ENCODE measurements around the gene PTGIR.
A peak's percentile ranks its signal among the peaks of the same experiment; 100 is the strongest.

The PTGIR gene

GRCh38 chr19:46573679-46574498 is 51.0 kb downstream of the PTGIR start:
- H3K9me3 ChIP-seq (ENCODE audit: control extremely low read depth in 1 of 5, control insufficient read depth in 4 of 5, insufficient read depth in 2 of 5, low read depth in 1 of 5, low read length in 4 of 5): no peaks in the 10 kb centered on the region
- H3K27me3 ChIP-seq (replicated peaks in 2 of 5; ENCODE audit: control insufficient read depth in 4 of 5, insufficient read depth in 5 of 5, low read length in 4 of 5): no peaks in the 10 kb centered on the region
- CTCF ChIA-PET: interaction anchor here (0.6 to 1.1 kb wide), 4 partner anchors 11 to 44 kb away, joined by 3 read pairs; no protein-coding TSS in a partner anchor
- no peak for DNase-seq
- H3K27ac ChIP-seq (ENCODE audit: insufficient read depth in 1 of 2, low read depth in 1 of 2, low read length in 2 of 2, poor library complexity in 1 of 2, severe bottlenecking in 2 of 2): no peak overlapping the region
- H3K4me3 ChIP-seq (ENCODE audit: control insufficient read depth in 1 of 7, extremely low read depth in 1 of 7, insufficient read depth in 4 of 7, low read depth in 2 of 7, low read length in 6 of 7): no peak overlapping the region
- no peaks in the 10 kb centered on the region for H3K36me3 ChIP-seq (ENCODE audit: control insufficient read depth in 4 of 4, insufficient read depth in 4 of 4, low read length in 3 of 4)
- POLR2A ChIA-PET: no interaction called here
- whole genome bisulfite sequencing (ENCODE audit: insufficient coverage): 95% methylated on average over 6 of the region's 8 CpGs
- H3K4me1 ChIP-seq (ENCODE audit: control extremely low read depth in 1 of 4, control insufficient read depth in 4 of 4, insufficient read depth in 4 of 4, low read length in 3 of 4): peaks cover 0 to 4% (median 0%) of the 10 kb centered on the region in 4 experiments

GRCh38 chr19:46571495-46571894 is 53.4 kb downstream of the PTGIR start:
- no peaks in the 10 kb centered on the region for H3K36me3 ChIP-seq (ENCODE audit: control insufficient read depth in 4 of 4, insufficient read depth in 4 of 4, low read length in 3 of 4)
- 71% methylated on average over 4 of the region's 5 CpGs for WGBS (ENCODE audit: insufficient coverage)
- no peak overlapping the region for H3K27ac ChIP-seq (ENCODE audit: insufficient read depth in 1 of 2, low read depth in 1 of 2, low read length in 2 of 2, poor library complexity in 1 of 2, severe bottlenecking in 2 of 2)
- H3K4me3 ChIP-seq (ENCODE audit: control insufficient read depth in 1 of 7, extremely low read depth in 1 of 7, insufficient read depth in 4 of 7, low read depth in 2 of 7, low read length in 6 of 7): no peak overlapping the region
- ChIA-PET CTCF (interaction anchor here (0.9 kb wide), 1 partner anchor 40 kb away, joined by 3 read pairs; no protein-coding TSS in a partner anchor), POLR2A (interaction anchor here (0.8 kb wide), 1 partner anchor 292 kb away, joined by 3 read pairs; no protein-coding TSS in a partner anchor)
- H3K9me3 ChIP-seq (ENCODE audit: control extremely low read depth in 1 of 5, control insufficient read depth in 4 of 5, insufficient read depth in 2 of 5, low read depth in 1 of 5, low read length in 4 of 5): no peaks in the 10 kb centered on the region
- no peaks in the 10 kb centered on the region for H3K27me3 ChIP-seq (replicated peaks in 2 of 5; ENCODE audit: control insufficient read depth in 4 of 5, insufficient read depth in 5 of 5, low read length in 4 of 5)
- H3K4me1 ChIP-seq (ENCODE audit: control extremely low read depth in 1 of 4, control insufficient read depth in 4 of 4, insufficient read depth in 4 of 4, low read length in 3 of 4): no peaks in the 10 kb centered on the region
- DNase-seq: peak; percentile 39 to 68 (median 65)

Measured in common myeloid progenitor, CD34-positive (primary cell).